GM12878 (cell line): ENCODE data around the gene VPS18. TPM values are rescaled to one million over a fixed set of nuclear protein-coding genes. Genes with fewer than 3 reads are reported as not detected.

Experiments used
- ATAC-seq: fragments of 200-7000 bp; cut with Tn5 transposase; 3 replicates; pipeline ENCODE4 v1.9.1; 2020; ENCODE audit warnings: mild to moderate bottlenecking, moderate library complexity
- BruUV-seq: library from RNA; stranded (reverse); fragments of 400-500 nt; replicated peaks from 2 replicates; lab custom pipeline; 2021; lab: Mats Ljungman, UMichigan
- CTCF ChIA-PET: fragments of 300-600 bp; sonication (Branson Sonifier 250); formaldehyde crosslinking; extraction: SDS; loops from one replicate; lab custom pipeline; 2021; ENCODE audit warnings: inconsistent platforms; lab: Yijun Ruan, JAX
- POLR2A ChIA-PET: fragments of 350-600 bp; formaldehyde crosslinking; extraction: SDS; loops from one replicate; lab custom pipeline; 2021; ENCODE audit warnings: inconsistent platforms; lab: Charles Lee
- RAD21 ChIA-PET: fragments of 300-600 bp; sonication (Branson Sonifier 250); formaldehyde crosslinking; loops from one replicate; lab custom pipeline; 2023; ENCODE audit warnings: antibody characterized with exemption; ENCODE audit not compliant: unreplicated experiment; lab: Charles Lee
- SMC1A ChIA-PET: fragments of 300-600 bp; sonication (Branson Sonifier 250); formaldehyde crosslinking; loops from one replicate; lab custom pipeline; 2023; ENCODE audit not compliant: unreplicated experiment, uncharacterized antibody; lab: Charles Lee
- DNase-seq: peaks from one replicate; pipeline ENCODE4 v3.0.0-alpha.2; 2011; ENCODE audit warnings: low read depth, low spot score
- FAIRE-seq: peaks from 3 replicates; lab custom pipeline; 2011; peaks lifted over from hg19 to GRCh38; lab: Jason Lieb, UNC
- H2AFZ ChIP-seq: 2 replicates; pipeline ENCODE4 v1.6.0; 2011; ENCODE audit warnings: low read depth, low read length, control low read depth; ENCODE audit not compliant: control insufficient read depth
- H3K27ac ChIP-seq: 2 replicates; pipeline ENCODE4 v1.5.1; 2011; ENCODE audit warnings: control low read depth; ENCODE audit not compliant: control insufficient read depth, insufficient read depth
- H3K27me3 ChIP-seq, 2 experiments: replicated peaks in 1 of 2; 2 replicates each; pipeline versions ENCODE4 v1.6.0 to v1.6.1; 2011; ENCODE audit warnings: low read length in 1 of 2; ENCODE audit not compliant: control insufficient read depth in 2 of 2, insufficient read depth in 2 of 2
- H3K36me3 ChIP-seq, 2 experiments: 2 replicates each; pipeline ENCODE4 v1.5.1; 2011; ENCODE audit warnings: low read length in 1 of 2; ENCODE audit not compliant: control insufficient read depth in 2 of 2, insufficient read depth in 2 of 2
- H3K4me1 ChIP-seq: 2 replicates; pipeline ENCODE4 v1.6.1; 2011; ENCODE audit warnings: mild to moderate bottlenecking, low read length, moderate library complexity, mixed read lengths; ENCODE audit not compliant: control insufficient read depth, insufficient read depth
- H3K4me2 ChIP-seq: 2 replicates; pipeline ENCODE4 v1.6.0; 2011; ENCODE audit warnings: control low read depth; ENCODE audit not compliant: control insufficient read depth, insufficient read depth
- H3K4me3 ChIP-seq: fragments of 200-600 bp; sonication (generic); 2 replicates; pipeline ENCODE4 v1.5.1; 2016
- H3K79me2 ChIP-seq: 2 replicates; pipeline ENCODE4 v1.6.0; 2011; ENCODE audit warnings: low read length; ENCODE audit not compliant: control insufficient read depth, insufficient read depth
- H3K9ac ChIP-seq: 2 replicates; pipeline ENCODE4 v1.8.0; 2011; ENCODE audit warnings: low read length, control low read depth, mixed read lengths; ENCODE audit not compliant: control insufficient read depth, insufficient read depth
- H3K9me3 ChIP-seq: replicated peaks from 3 replicates; pipeline ENCODE4 v1.5.1; 2011; ENCODE audit warnings: mild to moderate bottlenecking, low read length; ENCODE audit not compliant: control insufficient read depth, insufficient read depth
- H4K20me1 ChIP-seq: 2 replicates; pipeline ENCODE4 v1.6.0; 2011; ENCODE audit not compliant: control insufficient read depth, insufficient read depth
- BHLHE40 ChIP-seq, 2 experiments: fragments of 450-650 bp in 1 of 2; IDR thresholded peaks; 2 replicates each; pipeline ENCODE4 v1.6.1; 2011 to 2017; ENCODE audit warnings: low read depth in 2 of 2, borderline replicate concordance in 1 of 2, improper control_type of control experiment in 1 of 2, low read length in 1 of 2, mild to moderate bottlenecking in 1 of 2
- E2F8 ChIP-seq: fragments of 450-650 bp; IDR thresholded peaks from 2 replicates; pipeline ENCODE4 v1.6.1; 2018; ENCODE audit warnings: mild to moderate bottlenecking, low read depth, moderate library complexity; ENCODE audit not compliant: partially characterized antibody
- MYB ChIP-seq: fragments of 150-350 bp; IDR thresholded peaks from 2 replicates; pipeline ENCODE4 v1.6.1; 2014; ENCODE audit warnings: mild to moderate bottlenecking, low read depth, low read length, borderline replicate concordance
- PRDM15 ChIP-seq: fragments of 450-650 bp; formaldehyde crosslinking; IDR thresholded peaks from 2 replicates; pipeline ENCODE4 v1.4.0; 2020; ENCODE audit warnings: mild to moderate bottlenecking, moderate library complexity
- ZNF274 ChIP-seq: IDR thresholded peaks from one replicate; pipeline ENCODE4 v1.8.0; 2011; ENCODE audit not compliant: insufficient read length, insufficient read depth
- ZNF384 ChIP-seq: IDR thresholded peaks from 2 replicates; pipeline ENCODE4 v1.6.1; 2012; ENCODE audit warnings: low read depth, mild to moderate bottlenecking, low read length, improper control_type of control experiment, borderline replicate concordance
- WGBS: methylation state at CpG from one replicate; pipeline ENCODE4 v1.1.6; 2016; ENCODE audit warnings: low lambda C conversion rate; ENCODE audit not compliant: insufficient replicate concordance, insufficient coverage; ENCODE audit errors: missing lambda C conversion rate; 5-methylcytosine and 5-hydroxymethylcytosine counted together
- in situ Hi-C: fragments of 300-500 bp; cut with MboI; formaldehyde crosslinking; loops from 9 replicates; pipeline ENCODE4 v1.14.3; 2018; ENCODE audit warnings: mixed read lengths
- intact Hi-C: fragments of 100-400 bp; cut with micrococcal nuclease; formaldehyde crosslinking; loops from one replicate; pipeline ENCODE4 v1.14.2; 2022; ENCODE audit not compliant: unreplicated experiment
- polyA plus RNA-seq, 11 experiments: library from polyadenylated mRNA; depleted of rRNA in 4 of 11; unstranded in 6 of 11; stranded (reverse) in 5 of 11; fragments of >200 nt; fragmentation: Nextera tagmentation in 4 of 11; fragmentation: Illumina TruSeq in 1 of 11; extraction: Ambion mirVana in 4 of 11; extraction: Trizol in 1 of 11; gene quantifications; 1 replicate in 1 of 11; 2 replicates in 10 of 11; pipeline versions ENCODE4 v1.2.1 to v1.2.3, GENCODE V29; 2011 to 2016; ENCODE audit warnings: inconsistent platforms in 2 of 11, missing spikeins in 2 of 11, low read depth in 1 of 11
- total RNA-seq, 4 experiments: library from RNA; depleted of rRNA in 3 of 4; stranded (reverse); fragments of >200 nt in 3 of 4; fragmentation: Illumina TruSeq in 1 of 4; extraction: Trizol in 1 of 4; gene quantifications; 2 replicates each; pipeline versions ENCODE4 v1.2.1 to v1.2.3, GENCODE V29; 2013 to 2021

VPS18 gene
- total and polyA plus RNA-seq, 10 of the 15 experiments (the other 5 are each of a cell fraction or from before 2014, with no cell fraction given): 0.71 to 20.4 (median 10.6) TPM

GRCh38 chr15:40934457-40934856 lies 40.2 kb downstream of the VPS18 start:
- POLR2A ChIA-PET: no interaction called here
- no peak overlapping the region for H3K27ac ChIP-seq
- SMC1A ChIA-PET: no interaction called here
- RAD21 ChIA-PET: no interaction called here
- H4K20me1 ChIP-seq: no peaks in the 10 kb centered on the region
- in situ Hi-C loops (no loop called here), intact Hi-C loops (no loop called here)
- H3K4me3 ChIP-seq: no peak overlapping the region
- CTCF ChIA-PET: interaction anchor here (1.7 to 2.7 kb wide), 2 partner anchors 29 to 87 kb away, joined by 6 to 13 read pairs; no protein-coding TSS in a partner anchor
- 45% methylated on average over 6 of the region's 6 CpGs for WGBS
- no TSS peak for BruUV-seq
- no peak overlapping the region for H3K4me2 ChIP-seq
- H3K9me3 ChIP-seq: no peaks in the 10 kb centered on the region
- TF ChIP-seq ZNF274 (no peak), MYB (no peak), PRDM15 (CRISPR knock-in tag) (no peak), E2F8 (no peak), BHLHE40 (IDR thresholded peaks at IDR 0.05; ENCODE audit: borderline replicate concordance in 1 of 2, low read depth in 2 of 2, low read length in 1 of 2) (no peak), ZNF384 (no peak)
- no peaks in the 10 kb centered on the region for H3K36me3 ChIP-seq
- H2AFZ ChIP-seq: no peak overlapping the region
- ATAC-seq (no peak), DNase-seq (no peak), FAIRE-seq (no peak)
- H3K79me2 ChIP-seq: no peaks in the 10 kb centered on the region
- H3K27me3 ChIP-seq: peaks cover 3 to 7% of the 10 kb centered on the region in 2 experiments; a peak in 3 of 4 replicates
- peaks cover 18% of the 10 kb centered on the region for H3K4me1 ChIP-seq
- H3K9ac ChIP-seq: no peak overlapping the region
